Placental pericyte (primary cell): ENCODE measurements around the gene MKNK1. TPM values are rescaled to one million over a fixed set of nuclear protein-coding genes. Genes with fewer than 3 reads are reported as not detected.

Source experiments
- total RNA-seq: library from RNA; depleted of rRNA; stranded (reverse); fragments of >200 nt; gene quantifications from 2 replicates; pipeline ENCODE4 v1.2.3, GENCODE V29; 2012

MKNK1 gene
- total RNA-seq, result 19.2 and 21.4 TPM in 2 replicates

GRCh38 chr1:46603858-46604549, at the start of gene MKNK1:
MKNK1 (minus strand) TSS chr1:46604268; CDS start chr1:46583327, 20,941 bp downstream.

GRCh38 chr1:46616277-46617107, 12.4 kb upstream of the MKNK1 start, which contains the start of gene MOB3C:
MOB3C (minus strand) TSS chr1:46616811; CDS start chr1:46613321, 3,490 bp downstream.

GRCh38 chr1:46551597-46552095, 52.4 kb downstream of the MKNK1 start, which contains the start of gene KNCN:
KNCN (minus strand) TSS chr1:46551647; CDS start chr1:46551215, 432 bp downstream.

Other genes with a start within 250 kb of the MKNK1 start
- 0.72 and 0.88 TPM in 2 replicates for gene FAAH, start 210.0 kb downstream of the MKNK1 start, total RNA-seq
- gene DMBX1, start 114.4 kb downstream of the MKNK1 start, total RNA-seq, result not detected in 2 replicates
- gene KNCN, start 52.6 kb downstream of the MKNK1 start, total RNA-seq, result not detected in 2 replicates
- 8.2 and 10.5 TPM in 2 replicates for gene MOB3C, start 12.5 kb upstream of the MKNK1 start, total RNA-seq
- 49.4 and 67.6 TPM in 2 replicates for gene ATPAF1, start 64.1 kb upstream of the MKNK1 start, total RNA-seq
- not detected in 2 replicates for gene TEX38, start 67.6 kb upstream of the MKNK1 start, total RNA-seq
- 44.6 and 59.6 TPM in 2 replicates for gene EFCAB14, start 114.8 kb upstream of the MKNK1 start, total RNA-seq
- gene CYP4B1, start 194.8 kb upstream of the MKNK1 start, total RNA-seq, result not detected in 2 replicates